Measurements from ENCODE around the gene ACADS. TPM values are rescaled to one million over a fixed set of nuclear protein-coding genes. Genes with fewer than 3 reads are reported as not detected.
A peak's percentile ranks its signal among the peaks of the same experiment; 100 is the strongest.

Gene ACADS
- total and polyA plus RNA-seq, 9 of the 15 experiments (the other 6 are each of a cell fraction or from before 2014, with no cell fraction given): 0.06 to 20.3 (median 8.8) TPM

GRCh38 chr12:120687578-120688289, 37.9 kb upstream of the ACADS start (continued):
- TF ChIP-seq ZNF407 (IDR thresholded peaks at IDR 0.05; ENCODE audit: low read depth): no peak
- no peak for TF ChIP-seq ZNF384 (IDR thresholded peaks at IDR 0.05; ENCODE audit: low read depth, low read length)
- no peak for TF ChIP-seq EP300 (IDR thresholded peaks at IDR 0.05; ENCODE audit: low read length)
- TF ChIP-seq ZNF395 (CRISPR knock-in tag; IDR thresholded peaks at IDR 0.05): 0 out of 2 replicates have a peak, but pooled peaks have one; percentile 79
- peak; percentile 14 for TF ChIP-seq RBBP5 (IDR thresholded peaks at IDR 0.05; ENCODE audit: borderline replicate concordance, insufficient read depth, low read length, poor library complexity, severe bottlenecking)
- TF ChIP-seq SAP30 (IDR thresholded peaks at IDR 0.05; ENCODE audit: borderline replicate concordance, insufficient read depth, low read depth, low read length, poor library complexity, severe bottlenecking): peak; percentile 17
- peak; percentile 33; the same call in 1 of the 2 replicates for TF ChIP-seq L3MBTL2 (IDR thresholded peaks at IDR 0.05)
- peak; percentile 94 for TF ChIP-seq BHLHE40 (IDR thresholded peaks at IDR 0.05; ENCODE audit: low read length)
- TF ChIP-seq EGR1 (conservative IDR thresholded peaks at IDR 0.05): peak; percentile 39; the same call in 1 of the 2 replicates
- TF ChIP-seq ZNF133 (CRISPR knock-in tag; IDR thresholded peaks at IDR 0.05): no peak
- no peak for TF ChIP-seq GABPA (tag; conservative IDR thresholded peaks at IDR 0.05; ENCODE audit: low read depth)
- no peak for TF ChIP-seq TCF3 (CRISPR knock-in tag; IDR thresholded peaks at IDR 0.05)
- TF ChIP-seq ZEB2 (IDR thresholded peaks at IDR 0.05): no peak

All from K562 (cell line).